22Rv1 (cell line): ENCODE results near the gene ZNF516.

Experiments used
- ZFX ChIP-seq: fragments of 450-650 bp; IDR thresholded peaks from 2 replicates; pipeline ENCODE4 v1.6.1; 2017; ENCODE audit warnings: antibody characterized with exemption, borderline replicate concordance
- TF ChIP-seq, protein P1 (sequence below): fragments of 450-650 bp; IDR thresholded peaks from 2 replicates; pipeline ENCODE4 v1.5.1; 2017; ENCODE audit warnings: mild to moderate bottlenecking

DNA sequence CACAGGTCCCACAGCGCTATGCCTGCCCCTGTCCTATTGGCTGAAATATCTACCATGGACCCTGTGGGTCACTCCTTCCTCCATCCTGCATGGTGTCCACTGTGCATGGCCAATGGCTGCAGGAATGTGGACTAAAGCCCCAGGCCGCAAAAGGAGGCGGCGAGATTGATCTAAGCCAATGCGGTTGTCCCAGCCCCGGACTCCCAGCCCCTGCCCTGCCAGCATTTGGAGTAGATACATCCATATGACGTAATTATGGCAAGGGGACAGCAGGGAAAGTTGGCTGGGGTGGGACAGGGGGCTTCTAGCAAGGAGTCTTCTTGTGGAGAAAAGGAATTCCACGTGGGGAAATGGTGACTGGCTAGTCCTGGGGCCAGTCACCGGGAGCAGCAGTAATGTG is 11.4 kb upstream of the ZNF516 start:
- TF ChIP-seq, protein P1, sequence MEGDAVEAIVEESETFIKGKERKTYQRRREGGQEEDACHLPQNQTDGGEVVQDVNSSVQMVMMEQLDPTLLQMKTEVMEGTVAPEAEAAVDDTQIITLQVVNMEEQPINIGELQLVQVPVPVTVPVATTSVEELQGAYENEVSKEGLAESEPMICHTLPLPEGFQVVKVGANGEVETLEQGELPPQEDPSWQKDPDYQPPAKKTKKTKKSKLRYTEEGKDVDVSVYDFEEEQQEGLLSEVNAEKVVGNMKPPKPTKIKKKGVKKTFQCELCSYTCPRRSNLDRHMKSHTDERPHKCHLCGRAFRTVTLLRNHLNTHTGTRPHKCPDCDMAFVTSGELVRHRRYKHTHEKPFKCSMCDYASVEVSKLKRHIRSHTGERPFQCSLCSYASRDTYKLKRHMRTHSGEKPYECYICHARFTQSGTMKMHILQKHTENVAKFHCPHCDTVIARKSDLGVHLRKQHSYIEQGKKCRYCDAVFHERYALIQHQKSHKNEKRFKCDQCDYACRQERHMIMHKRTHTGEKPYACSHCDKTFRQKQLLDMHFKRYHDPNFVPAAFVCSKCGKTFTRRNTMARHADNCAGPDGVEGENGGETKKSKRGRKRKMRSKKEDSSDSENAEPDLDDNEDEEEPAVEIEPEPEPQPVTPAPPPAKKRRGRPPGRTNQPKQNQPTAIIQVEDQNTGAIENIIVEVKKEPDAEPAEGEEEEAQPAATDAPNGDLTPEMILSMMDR: no peak
- no peak for TF ChIP-seq ZFX
